ENCODE data around the gene FZD10. TPM values are rescaled to one million over a fixed set of nuclear protein-coding genes. Genes with fewer than 3 reads are reported as not detected.

Gene FZD10
- total and polyA plus RNA-seq, 2 experiments from 2014 or later: 0.35 to 1.7 TPM

GRCh38 chr12:130178282-130178681 is 16.0 kb downstream of the FZD10 start:
- H4K20me1 ChIP-seq (ENCODE audit: insufficient read depth, poor library complexity, severe bottlenecking): no peaks in the 10 kb centered on the region
- TF ChIP-seq EZH2phosphoT487 (IDR thresholded peaks at IDR 0.05; ENCODE audit: low read depth, severe bottlenecking, unreplicated experiment) (no peak), CTCF (IDR thresholded peaks at IDR 0.05; ENCODE audit: poor library complexity) (no peak), EZH2 (IDR thresholded peaks at IDR 0.05; ENCODE audit: borderline replicate concordance) (no peak)
- H3K79me2 ChIP-seq: no peaks in the 10 kb centered on the region
- no peak for DNase-seq (ENCODE audit: low spot score)
- H3K9me2 ChIP-seq (replicated peaks; ENCODE audit: insufficient read depth): no peaks in the 10 kb centered on the region
- H3K4me3 ChIP-seq: no peak overlapping the region
- no peaks in the 10 kb centered on the region for H3K9me3 ChIP-seq (ENCODE audit: low read depth)
- peak overlapping the region; percentile 36 for H3K4me2 ChIP-seq
- no peak overlapping the region for H3K27ac ChIP-seq
- no peaks in the 10 kb centered on the region for H3K4me1 ChIP-seq (ENCODE audit: insufficient read depth)
- 51% methylated on average over 7 of the region's 7 CpGs for whole genome bisulfite sequencing (ENCODE audit: low lambda C conversion rate, missing lambda C conversion rate)
- H2AFZ ChIP-seq: no peak overlapping the region
- no peaks in the 10 kb centered on the region for H3K36me3 ChIP-seq (replicated peaks; ENCODE audit: insufficient read depth, low read depth)
- H3K27me3 ChIP-seq: no peaks in the 10 kb centered on the region

- H4K20me1 ChIP-seq (ENCODE audit: insufficient read depth, poor library complexity, severe bottlenecking): no peaks in the 10 kb centered on the region
- H3K9me2 ChIP-seq (replicated peaks; ENCODE audit: insufficient read depth): no peaks in the 10 kb centered on the region
- WGBS (ENCODE audit: low lambda C conversion rate, missing lambda C conversion rate): 79% methylated on average over 7 of the region's 7 CpGs
- no peaks in the 10 kb centered on the region for H3K36me3 ChIP-seq (replicated peaks; ENCODE audit: insufficient read depth, low read depth)
- H2AFZ ChIP-seq: no peak overlapping the region
- no peak overlapping the region for H3K4me3 ChIP-seq
- no peaks in the 10 kb centered on the region for H3K79me2 ChIP-seq
- no peaks in the 10 kb centered on the region for H3K4me1 ChIP-seq (ENCODE audit: insufficient read depth)
- H3K9me3 ChIP-seq (ENCODE audit: low read depth): no peaks in the 10 kb centered on the region
- H3K27me3 ChIP-seq: no peaks in the 10 kb centered on the region
- no peak overlapping the region for H3K27ac ChIP-seq
- H3K4me2 ChIP-seq: no peak overlapping the region
- TF ChIP-seq CTCF (IDR thresholded peaks at IDR 0.05; ENCODE audit: poor library complexity) (no peak), EZH2 (IDR thresholded peaks at IDR 0.05; ENCODE audit: borderline replicate concordance) (no peak), EZH2phosphoT487 (IDR thresholded peaks at IDR 0.05; ENCODE audit: low read depth, severe bottlenecking, unreplicated experiment) (no peak)
- DNase-seq (ENCODE audit: low spot score): no peak
These were observed 16.9 kb downstream of the FZD10 start for GRCh38 chr12:130179191-130179590.

- Histone ChIP-seq H4K20me1 (ENCODE audit: insufficient read depth, poor library complexity, severe bottlenecking) (no peaks in the 10 kb centered on the region), H3K36me3 (replicated peaks; ENCODE audit: insufficient read depth, low read depth) (no peaks in the 10 kb centered on the region), H3K4me3 (no peak overlapping the region), H3K27me3 (no peaks in the 10 kb centered on the region), H3K9me2 (replicated peaks; ENCODE audit: insufficient read depth) (no peaks in the 10 kb centered on the region), H3K79me2 (no peaks in the 10 kb centered on the region), H2AFZ (no peak overlapping the region), H3K4me1 (ENCODE audit: insufficient read depth) (no peaks in the 10 kb centered on the region), H3K27ac (no peak overlapping the region), H3K4me2 (no peak overlapping the region), H3K9me3 (ENCODE audit: low read depth) (no peaks in the 10 kb centered on the region)
- DNase-seq (ENCODE audit: low spot score): no peak
- 95% methylated on average over 9 of the region's 11 CpGs for WGBS (ENCODE audit: low lambda C conversion rate, missing lambda C conversion rate)
- TF ChIP-seq CTCF (IDR thresholded peaks at IDR 0.05; ENCODE audit: poor library complexity): no peak
- TF ChIP-seq EZH2 (IDR thresholded peaks at IDR 0.05; ENCODE audit: borderline replicate concordance): no peak
- TF ChIP-seq EZH2phosphoT487 (IDR thresholded peaks at IDR 0.05; ENCODE audit: low read depth, severe bottlenecking, unreplicated experiment): no peak
These were observed 17.4 kb downstream of the FZD10 start for GRCh38 chr12:130179621-130180020.

GRCh38 chr12:130181211-130181610 is 18.9 kb downstream of the FZD10 start:
- TF ChIP-seq EZH2phosphoT487 (IDR thresholded peaks at IDR 0.05; ENCODE audit: low read depth, severe bottlenecking, unreplicated experiment) (no peak), CTCF (IDR thresholded peaks at IDR 0.05; ENCODE audit: poor library complexity) (no peak), EZH2 (IDR thresholded peaks at IDR 0.05; ENCODE audit: borderline replicate concordance) (no peak)
- 83% methylated on average over 10 of the region's 10 CpGs for WGBS (ENCODE audit: low lambda C conversion rate, missing lambda C conversion rate)
- Histone ChIP-seq H3K27ac (no peak overlapping the region), H3K9me2 (replicated peaks; ENCODE audit: insufficient read depth) (no peaks in the 10 kb centered on the region), H3K4me1 (ENCODE audit: insufficient read depth) (no peaks in the 10 kb centered on the region), H3K4me3 (no peak overlapping the region), H2AFZ (no peak overlapping the region), H3K4me2 (no peak overlapping the region), H3K36me3 (replicated peaks; ENCODE audit: insufficient read depth, low read depth) (no peaks in the 10 kb centered on the region), H4K20me1 (ENCODE audit: insufficient read depth, poor library complexity, severe bottlenecking) (no peaks in the 10 kb centered on the region), H3K27me3 (no peaks in the 10 kb centered on the region), H3K79me2 (no peaks in the 10 kb centered on the region), H3K9me3 (ENCODE audit: low read depth) (no peaks in the 10 kb centered on the region)
- no peak for DNase-seq (ENCODE audit: low spot score)
